SHP77 (cell line): ENCODE measurements around the gene NT5DC3.
A peak's percentile ranks its signal among the peaks of the same experiment; 100 is the strongest.

Experiments
- DNase-seq, 2 experiments: peaks; one replicate each; lab custom pipeline; 2025; lab: John Stamatoyannopoulos, UW

The NT5DC3 gene

DNA sequence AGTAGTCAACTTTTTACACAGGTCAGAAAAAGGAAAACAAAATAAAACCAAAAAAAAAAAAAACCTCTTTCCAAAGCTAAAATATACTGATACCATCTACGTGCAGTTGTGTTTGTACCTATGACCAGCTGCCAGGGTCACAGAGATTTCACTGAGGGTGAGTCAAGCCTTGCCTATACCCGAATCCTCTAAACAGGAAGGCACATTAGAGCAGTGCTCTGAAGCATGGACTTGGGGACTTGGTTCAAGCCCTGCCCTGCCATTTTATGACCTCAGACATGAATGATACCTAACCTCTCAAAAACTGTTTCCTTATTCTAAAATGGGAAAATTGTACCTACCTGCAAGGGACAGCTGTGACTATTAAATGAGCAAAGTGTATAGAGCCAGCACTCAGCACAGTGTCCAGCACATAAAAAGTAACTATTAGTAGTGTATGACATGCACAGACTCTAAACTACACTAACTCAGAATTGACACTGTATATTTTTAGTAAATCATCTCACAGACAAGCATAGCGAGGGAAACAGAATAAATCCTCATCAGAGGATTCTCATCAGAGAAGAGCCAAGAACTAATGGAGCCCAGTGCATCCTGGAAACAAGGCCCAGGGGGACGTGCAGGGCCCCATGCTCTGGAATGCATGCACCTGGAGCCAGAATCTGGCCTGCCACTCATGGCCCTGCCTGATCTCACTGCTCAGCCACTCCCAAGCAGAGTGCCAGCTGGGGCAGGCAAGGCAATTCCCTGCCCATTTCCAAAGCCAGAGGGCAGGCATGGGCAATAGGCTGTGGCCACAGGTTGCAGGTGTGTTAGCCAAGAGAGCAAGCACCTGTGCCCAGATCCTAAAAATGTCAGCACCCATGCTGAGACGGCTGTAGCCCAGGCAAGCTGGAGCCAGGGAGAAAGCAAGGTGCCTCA is 57.0 kb downstream of the NT5DC3 start:
- no peak for DNase-seq

DNA sequence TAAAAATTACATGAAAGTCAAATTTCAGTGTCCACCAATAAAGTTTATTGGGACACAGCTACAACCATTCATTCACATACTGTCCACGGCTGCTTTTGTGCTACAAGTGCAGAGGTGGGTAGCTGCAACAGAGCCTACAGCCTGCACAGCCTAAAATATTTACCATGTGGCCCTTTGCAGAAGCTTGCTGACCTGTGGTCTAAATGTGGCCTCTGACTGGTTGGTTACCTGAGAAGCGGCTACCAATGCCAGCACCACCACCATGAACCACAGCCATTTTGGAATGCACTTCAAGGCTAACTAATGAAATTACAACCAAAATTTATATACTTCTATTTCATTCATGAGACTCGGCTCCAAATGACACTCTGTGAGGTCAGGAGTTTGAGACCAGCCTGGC is 58.6 kb downstream of the NT5DC3 start:
- no peak for DNase-seq

DNA sequence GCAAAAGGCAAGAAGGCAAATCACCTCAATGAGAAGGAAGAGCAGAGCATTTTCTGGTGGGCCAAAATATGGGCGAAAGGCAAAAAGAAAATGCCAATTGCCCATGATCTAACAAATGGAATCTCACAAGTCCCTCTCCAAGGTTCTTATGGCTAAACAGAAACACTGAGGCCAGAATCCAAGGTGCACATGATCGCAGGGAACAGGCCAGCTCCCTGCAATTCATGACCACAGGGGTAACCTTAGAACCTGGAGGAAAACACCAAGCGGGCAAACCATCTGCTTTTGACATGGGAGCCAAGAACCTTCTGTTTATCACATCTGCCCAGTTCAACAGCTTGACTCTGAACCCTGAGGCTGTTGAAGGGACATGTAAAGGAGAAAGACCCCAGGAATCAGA is 60.0 kb downstream of the NT5DC3 start:
- no peak for DNase-seq

DNA sequence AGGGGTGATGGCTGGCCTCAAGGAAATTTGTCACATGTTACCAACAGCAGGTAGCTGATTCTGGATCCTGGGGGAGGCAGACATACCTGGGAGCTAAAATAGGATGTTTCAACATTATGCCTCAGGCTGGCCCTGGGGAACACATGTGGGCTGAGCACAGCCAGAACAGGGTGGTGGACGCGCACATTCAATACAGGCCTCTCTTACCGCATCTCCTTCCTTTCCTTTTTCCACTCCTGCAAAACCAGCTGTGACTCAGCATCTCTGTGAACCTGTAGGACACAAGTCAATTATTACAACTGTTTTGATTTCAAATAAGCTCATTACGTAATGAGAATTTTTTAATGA is 61.0 kb downstream of the NT5DC3 start:
- no peak for DNase-seq

DNA sequence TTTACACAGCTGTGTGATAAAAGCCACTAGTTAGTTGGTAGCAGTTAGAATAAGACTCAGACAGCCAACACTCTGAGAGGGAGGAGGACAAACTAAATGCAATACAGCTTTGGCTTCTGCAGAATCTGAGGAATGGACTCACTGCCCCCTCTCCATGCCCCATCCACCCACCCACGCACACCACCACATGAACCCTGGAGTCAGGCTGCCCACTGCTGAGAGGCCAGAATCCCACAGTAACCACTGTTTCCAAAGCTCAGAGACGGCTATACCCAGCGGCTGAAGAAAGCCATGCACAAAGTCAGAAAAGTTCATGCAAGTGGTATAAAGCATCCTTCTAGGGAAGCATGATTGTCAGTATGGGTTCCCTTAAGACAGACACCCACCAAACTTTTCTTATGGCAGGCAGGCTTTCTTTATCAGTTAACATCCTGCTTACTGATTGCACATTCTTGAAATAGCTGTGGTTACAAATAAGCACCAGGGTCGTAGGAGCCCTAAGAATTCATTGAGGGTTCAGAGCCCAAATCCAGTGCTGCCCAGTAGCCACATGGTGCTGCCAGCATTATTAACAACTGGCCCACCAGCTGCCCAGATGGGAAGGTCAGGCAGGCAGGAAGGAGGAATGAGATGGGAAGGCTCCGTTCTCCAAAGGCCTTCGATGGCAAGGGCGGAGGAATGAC is 61.5 kb downstream of the NT5DC3 start:
- DNase-seq, result no peak

DNA sequence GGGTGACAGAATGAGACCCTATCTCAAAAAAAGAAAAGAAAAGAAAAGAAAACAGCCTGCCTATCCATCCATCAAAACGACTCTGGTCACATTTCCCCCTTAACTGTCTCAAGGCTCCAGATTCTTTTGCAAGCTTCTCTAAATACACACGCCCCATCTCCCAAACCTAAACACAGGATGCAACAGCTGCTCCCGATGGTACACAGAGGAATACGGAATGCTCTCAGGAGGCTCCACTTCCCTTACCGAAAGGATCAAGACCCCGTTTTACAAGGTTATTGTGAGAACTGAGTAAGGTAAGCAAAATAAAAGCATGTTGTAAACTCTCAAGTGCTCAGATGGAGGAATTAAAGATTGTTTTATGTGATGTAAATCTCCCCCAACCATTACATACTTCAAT is 62.3 kb downstream of the NT5DC3 start:
- DNase-seq, result no peak

DNA sequence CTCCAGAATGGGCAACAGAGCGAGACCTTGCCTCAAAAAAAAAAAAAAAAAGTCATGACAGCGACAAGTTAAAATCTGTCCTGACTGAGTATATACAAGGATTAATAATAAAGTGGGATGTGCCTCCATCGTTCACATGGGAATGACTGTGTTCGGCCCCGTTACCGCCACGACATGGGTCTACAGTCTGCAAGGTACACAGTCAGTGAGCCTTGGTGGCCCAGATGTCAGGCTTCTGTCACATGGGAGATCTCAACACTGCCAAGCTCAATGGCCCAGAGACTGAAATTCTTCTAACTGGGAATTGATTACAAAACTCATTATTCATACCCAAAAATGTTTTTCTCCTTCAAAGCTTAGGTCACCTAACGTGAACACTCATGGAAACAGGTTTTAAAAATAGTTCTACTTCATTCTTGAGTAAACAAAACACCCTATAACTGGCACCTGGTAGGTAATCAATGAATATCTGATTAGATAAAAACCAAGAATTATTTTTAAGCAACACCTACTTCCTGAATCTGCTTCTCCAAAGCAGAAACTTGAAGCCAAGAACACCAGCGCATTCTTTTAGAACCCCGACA is 66.0 kb downstream of the NT5DC3 start:
- no peak for DNase-seq

DNA sequence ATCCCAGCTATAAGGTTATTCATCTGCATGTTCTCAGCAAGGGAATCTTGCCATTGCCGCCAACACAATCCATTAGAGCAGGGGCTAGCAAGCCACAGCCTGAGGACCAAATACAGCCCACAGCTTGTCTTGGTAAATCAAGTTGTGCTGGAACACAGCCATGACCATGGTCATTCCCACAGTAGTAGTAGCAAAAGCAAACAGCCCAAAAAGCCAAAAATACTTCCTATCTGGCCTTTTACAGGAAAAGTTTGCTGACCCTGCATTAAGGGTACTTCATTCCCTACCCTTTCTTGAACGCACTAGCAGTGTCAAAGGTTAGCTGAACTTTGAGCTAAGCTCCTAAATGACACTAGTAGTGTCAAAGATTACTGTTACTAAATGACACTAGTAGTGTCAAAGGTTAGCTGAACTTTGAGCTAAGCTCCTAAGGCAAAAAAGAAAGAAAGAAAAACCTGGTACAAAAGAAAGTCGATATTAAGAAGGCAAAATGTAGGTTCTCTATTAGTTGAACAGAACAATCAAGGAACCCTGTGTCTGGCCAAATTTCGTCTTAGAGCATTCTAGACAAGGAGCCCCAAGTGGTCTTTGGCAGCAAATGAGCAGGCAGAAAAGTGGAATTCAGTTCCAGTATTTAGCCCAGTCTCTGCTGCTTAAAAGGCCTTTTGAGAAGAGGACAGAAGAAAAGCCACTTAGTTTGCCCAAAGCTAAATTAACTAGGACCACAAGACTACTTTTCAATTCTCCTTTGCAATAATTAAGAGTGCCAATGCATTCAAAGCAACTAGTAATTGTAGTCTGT is 67.7 kb downstream of the NT5DC3 start:
- DNase-seq, result no peak

DNA sequence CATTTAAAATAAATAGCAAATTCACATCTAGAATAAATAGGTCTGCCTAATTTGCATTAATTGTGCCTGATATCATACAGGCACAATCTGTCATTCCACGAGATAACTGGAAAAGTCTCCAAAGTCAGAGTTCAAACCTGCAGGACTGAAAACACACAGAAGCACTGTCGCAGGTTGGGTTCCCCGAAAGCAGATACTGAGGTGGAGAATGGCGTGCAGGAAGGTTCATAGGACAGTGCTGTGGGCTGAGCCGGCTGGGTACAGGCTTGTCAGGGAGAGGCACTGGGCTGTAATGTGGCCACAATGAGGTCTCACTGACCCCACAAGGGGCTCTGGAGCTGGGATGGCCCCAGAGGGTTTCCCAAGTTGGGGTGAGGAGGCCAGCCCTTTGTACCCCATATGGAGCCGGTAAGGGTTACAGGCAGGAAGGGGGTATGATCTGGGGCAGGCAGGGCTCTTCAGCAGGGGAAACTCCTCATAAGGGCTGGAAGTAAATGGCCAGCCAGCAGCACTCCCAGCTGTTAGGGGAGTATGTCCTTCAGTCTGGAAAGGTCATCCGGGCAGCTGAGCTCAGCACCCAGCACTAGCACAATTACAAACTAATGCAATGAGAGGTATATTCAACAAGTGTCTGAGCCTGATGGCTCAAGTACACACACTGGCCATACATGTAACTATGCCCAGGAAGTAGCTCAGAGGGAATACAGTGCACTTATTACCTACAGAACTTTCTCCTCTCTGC is 68.5 kb downstream of the NT5DC3 start:
- no peak for DNase-seq

DNA sequence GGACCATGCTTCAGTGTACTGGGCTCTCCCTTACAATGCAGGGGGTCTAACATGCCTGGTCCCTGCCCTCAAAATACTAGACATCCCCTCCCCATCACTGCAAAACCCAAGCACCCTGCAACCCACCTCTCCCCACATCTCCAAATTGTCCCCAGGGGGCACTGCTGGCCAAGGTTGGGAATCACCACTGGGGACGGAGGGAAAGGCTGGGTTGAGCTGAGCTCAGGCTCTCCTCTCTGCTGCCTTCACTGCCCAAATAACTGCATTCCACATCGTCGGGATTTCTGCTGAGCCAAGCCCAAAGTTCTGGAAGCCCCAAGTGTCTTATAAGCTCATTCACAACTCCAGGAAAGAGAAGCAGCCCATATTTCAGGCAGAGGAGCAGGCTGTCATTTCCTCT is 69.6 kb downstream of the NT5DC3 start:
- peak in 1 of 2 experiments; percentile 7 for DNase-seq

DNA sequence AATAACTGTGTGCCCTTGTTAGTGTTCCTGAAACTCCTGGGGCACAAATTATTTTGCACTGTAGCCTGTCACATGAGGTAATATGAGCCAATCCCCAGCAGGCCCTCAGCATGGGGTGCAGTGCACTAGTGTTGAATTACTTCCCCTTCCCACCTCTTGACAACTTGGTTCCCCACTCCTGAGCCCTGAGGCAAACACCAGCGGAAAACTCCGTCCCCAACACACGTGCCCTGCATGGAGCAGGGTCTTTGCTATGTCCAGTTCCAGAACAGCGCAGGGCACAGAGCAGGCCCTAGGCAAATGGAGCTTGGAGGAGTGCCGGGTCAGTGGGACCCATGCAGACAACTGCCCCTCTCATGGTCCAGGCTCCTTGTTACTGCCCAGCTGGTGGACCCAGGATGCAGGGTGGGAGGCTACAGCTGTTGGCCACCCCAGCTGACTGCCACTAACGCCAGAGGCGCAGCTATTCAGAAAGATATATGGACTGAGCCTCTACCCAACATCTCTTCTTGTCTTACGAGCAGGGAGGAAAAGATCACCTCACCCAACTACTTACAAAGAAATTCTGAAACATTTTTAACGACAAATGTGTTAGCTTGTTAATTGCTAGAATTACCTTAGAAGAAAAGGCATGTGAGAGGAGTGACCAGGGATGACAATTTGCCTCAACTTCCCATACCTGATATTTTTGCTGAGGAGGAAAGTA is 71.6 kb downstream of the NT5DC3 start:
- no peak for DNase-seq

DNA sequence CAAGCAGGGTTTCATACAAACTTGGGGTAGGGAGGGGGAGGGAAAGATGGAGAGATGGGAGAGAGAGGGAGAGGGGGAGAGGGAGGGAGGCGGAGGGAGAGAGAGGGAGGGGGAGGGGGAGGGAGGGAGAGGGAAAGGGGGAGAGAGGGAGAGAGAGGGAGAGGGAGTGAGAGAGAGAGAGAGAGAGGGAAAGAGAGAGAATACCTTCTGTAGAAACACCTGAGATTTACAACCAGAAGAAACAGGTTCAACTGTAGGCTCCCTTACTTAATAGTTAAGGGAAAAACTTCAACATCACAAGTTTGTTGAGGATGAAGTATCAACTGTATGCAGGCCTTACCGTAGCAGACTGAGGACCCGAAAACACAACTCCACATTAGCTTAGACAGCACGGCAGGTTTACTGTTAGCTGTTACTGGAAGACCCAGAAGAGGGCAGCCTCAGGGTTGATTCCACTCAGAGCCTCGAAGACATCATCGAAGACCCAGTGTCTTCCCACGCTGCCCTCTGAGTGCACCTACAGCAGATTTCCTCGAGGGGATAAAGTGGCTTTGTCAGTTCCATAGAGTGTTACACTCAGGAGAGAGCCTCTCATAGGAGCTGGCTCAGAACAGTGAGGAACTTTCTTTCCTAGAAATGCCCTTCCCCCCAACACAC is 72.4 kb downstream of the NT5DC3 start:
- no peak for DNase-seq

DNA sequence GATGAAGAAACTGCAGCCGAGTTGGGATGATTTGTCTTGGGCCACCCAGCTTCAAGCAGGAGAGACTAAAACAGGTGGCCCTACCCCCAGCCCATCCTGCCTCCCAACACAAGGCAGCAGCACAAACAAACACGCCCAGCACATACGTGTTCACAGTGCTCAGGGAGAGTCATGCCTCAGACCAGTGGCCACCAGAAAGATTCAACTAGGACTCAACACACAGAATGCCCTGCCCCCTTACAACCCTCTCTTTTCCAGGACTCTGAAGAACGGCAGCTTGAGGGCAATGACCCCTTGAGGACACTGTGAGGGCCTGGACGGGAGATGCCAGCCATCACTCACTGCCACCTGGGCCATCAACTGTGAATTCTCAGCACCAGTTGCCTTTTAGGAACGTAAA is 75.0 kb downstream of the NT5DC3 start:
- DNase-seq, result no peak

DNA sequence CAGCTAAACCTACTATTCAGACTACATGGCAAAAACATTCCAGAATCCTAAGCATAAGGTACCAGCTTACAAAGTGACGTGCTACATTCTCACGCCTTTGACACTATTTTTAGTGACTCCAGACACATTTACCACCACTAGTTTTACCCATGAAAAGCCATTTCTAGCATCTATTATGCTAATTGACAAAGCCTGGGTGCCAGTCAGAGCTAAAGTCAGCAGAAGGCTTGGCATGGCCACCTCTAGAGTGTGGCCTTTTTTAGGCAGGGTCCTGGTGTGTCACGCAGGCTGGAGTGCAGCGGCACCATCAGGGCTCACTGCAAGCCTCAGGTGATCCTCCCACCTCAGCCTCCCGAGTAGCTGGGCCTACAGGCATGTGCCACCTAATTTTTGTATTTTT is 75.7 kb downstream of the NT5DC3 start:
- DNase-seq, result no peak

DNA sequence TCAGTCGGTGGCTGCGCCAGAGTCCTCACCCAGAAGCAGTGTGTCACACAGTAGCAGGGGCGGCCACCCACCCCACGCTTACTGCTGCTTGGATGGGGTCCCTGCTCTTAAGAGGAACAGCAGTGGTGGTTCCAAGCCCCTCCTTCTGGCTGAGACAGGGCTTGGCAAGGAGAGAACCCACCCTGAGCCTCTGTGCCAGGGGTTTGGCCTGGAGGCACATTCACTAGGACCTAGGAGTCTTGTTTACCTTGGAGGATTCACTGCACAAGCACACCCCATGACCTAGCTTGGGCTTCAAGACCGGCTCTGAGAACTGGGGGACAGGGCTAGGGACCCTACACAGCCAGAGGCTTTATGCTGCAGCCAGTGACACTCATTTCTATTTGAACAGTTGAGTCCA is 78.6 kb downstream of the NT5DC3 start:
- no peak for DNase-seq

DNA sequence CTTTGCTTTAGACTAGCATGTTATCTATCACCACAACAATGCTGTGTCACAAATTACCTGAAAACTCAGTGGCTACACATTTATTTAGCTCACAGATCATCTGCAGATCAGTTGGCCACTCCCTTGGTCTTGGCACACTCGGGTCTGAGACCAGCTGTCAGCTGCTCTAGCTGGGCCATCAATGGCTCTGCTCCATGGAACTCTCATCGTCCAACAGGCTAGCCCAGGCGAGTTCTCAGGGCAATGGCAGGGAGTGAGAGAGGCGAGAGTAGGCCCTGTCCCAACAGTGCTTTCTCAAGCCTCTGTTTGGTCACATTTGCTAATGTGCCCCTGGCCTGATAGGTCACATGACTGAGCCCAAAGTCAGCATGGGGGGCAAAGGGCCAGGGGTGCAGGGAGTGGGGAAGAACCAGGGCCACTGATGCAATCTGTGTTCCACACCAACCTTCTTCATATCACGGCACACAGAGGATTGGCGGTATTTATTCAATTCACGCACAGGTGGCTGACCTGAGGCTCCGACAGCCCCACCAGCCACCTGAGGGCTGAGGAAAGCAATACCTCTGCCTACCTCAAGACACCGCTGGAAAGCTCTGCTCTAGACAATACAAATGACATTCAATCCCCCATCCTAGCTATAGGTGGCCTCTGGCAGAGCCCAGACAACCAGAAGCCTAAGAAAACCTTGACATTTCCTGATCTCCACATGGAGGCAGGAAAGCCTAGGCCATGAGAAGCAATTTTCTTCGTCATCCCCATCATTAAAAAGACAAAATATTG is 82.5 kb downstream of the NT5DC3 start:
- no peak for DNase-seq

DNA sequence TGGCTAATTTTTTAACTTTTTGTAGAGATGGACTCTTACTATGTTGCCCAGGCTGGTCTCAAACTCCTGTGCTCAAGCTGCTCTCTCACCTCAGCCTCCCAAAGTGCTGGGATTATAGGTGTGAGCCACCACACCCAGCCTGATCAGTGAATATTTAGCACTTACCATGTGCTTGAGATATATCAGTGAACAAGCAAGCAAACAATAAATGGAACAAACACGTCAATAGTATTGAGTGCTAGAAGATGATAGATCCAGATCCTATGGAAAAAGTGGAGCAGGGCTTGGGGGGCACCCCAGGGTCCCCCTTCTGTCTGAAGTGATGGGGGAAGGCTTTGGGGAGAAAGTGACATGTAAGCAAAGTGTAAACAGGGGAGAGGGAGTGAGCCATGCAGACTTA is 83.8 kb downstream of the NT5DC3 start:
- no peak for DNase-seq

DNA sequence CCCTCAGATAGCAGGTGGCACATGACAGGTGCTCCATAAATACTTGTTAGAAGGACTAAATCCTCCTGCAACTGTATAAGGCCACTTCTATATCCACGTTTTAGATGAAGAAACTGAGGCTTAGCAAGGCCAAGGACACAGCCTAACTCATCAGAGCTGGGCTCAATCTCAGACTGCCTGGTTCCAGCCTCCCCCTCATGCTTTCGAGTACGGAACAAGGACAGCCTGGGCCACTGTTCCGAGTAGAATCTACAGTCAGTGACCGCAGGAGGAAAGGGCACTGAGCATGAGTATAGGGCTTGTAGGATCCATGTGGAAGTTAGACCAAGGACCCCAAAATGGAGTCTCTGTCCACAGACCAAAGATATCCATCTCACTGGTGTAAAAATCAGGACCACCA is 84.6 kb downstream of the NT5DC3 start:
- DNase-seq, result no peak

DNA sequence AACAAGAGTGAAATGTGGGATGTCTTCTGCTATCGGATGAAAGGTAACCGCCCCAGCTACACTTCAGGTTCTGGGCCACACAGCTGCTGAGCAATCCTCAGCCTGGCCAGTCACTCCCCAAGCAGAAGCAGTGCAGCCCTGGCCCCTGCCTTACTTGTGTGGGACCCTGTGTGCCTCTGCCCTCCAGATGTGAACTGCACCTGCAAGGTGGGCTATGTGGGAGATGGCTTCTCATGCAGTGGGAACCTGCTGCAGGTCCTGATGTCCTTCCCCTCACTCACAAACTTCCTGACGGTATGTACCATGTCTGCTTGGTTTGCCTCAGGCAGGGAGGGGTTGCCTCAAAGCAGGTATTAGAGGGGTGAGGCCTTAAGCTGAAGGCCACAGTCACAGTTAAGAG is 85.6 kb downstream of the NT5DC3 start:
- no peak for DNase-seq

DNA sequence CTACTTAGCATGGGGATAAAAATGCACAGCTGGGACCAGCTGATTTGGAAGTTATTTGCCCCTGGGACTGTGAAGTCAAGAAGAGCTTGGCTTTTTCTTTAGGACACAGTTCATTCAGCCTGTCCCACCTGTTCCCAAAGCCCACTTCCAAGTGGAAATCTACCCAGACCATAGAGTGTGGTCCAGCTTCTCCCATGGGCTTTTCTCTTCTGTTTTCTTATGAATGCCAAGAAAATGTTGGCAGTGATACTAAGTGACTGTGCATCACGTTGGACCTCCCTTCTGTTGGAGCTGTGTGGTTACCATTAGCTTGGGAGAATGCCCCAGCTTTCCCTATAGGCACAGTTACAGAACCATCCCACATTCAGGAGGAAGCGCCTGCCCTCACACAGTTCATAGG is 89.4 kb downstream of the NT5DC3 start:
- no peak for DNase-seq
